HFFc6 (cell line): ENCODE data around the gene LBP. TPM values are rescaled to one million over a fixed set of nuclear protein-coding genes. Genes with fewer than 3 reads are reported as not detected.

Experiments used
- DNase-seq: peaks from one replicate; pipeline ENCODE4 v3.0.0-alpha.2; 2018
- H3K27ac Mint-ChIP-seq: 2 replicates; pipeline ENCODE4 v1.8.0; 2020; ENCODE audit warnings: mild to moderate bottlenecking, mixed read lengths
- H3K27me3 Mint-ChIP-seq: 2 replicates; pipeline ENCODE4 v1.8.0; 2021; ENCODE audit warnings: mild to moderate bottlenecking, moderate library complexity, mixed read lengths; ENCODE audit not compliant: insufficient read depth
- H3K36me3 Mint-ChIP-seq: 2 replicates; pipeline ENCODE4 v1.8.0; 2021; ENCODE audit warnings: low read depth, mixed read lengths
- H3K4me1 Mint-ChIP-seq: 2 replicates; pipeline ENCODE4 v1.8.0; 2020; ENCODE audit warnings: low read depth, mixed read lengths
- H3K4me3 Mint-ChIP-seq: 2 replicates; pipeline ENCODE4 v1.8.0; 2020; ENCODE audit warnings: mild to moderate bottlenecking, moderate library complexity, mixed read lengths
- H3K9me3 Mint-ChIP-seq: 2 replicates; pipeline ENCODE4 v1.8.0; 2020; ENCODE audit warnings: mild to moderate bottlenecking, mixed read lengths
- CTCF ChIP-seq: fragments of 200-600 bp; sonication (generic); IDR thresholded peaks from 2 replicates; pipeline ENCODE4 v1.5.0; 2021; ENCODE audit warnings: antibody characterized with exemption, mild to moderate bottlenecking
- total RNA-seq, 6 experiments: library from RNA; stranded (reverse); fragmentation: NEBNext Ultra II Directional; extraction: Animal tissue kit (Norgen Biotek cat#: 25700); gene quantifications; 2 replicates in 1 of 6; 3 replicates in 5 of 6; pipeline ENCODE4 v1.2.3, GENCODE V29; 2021

LBP gene
- total RNA-seq, 6 experiments from 2014 or later, result not detected

DNA sequence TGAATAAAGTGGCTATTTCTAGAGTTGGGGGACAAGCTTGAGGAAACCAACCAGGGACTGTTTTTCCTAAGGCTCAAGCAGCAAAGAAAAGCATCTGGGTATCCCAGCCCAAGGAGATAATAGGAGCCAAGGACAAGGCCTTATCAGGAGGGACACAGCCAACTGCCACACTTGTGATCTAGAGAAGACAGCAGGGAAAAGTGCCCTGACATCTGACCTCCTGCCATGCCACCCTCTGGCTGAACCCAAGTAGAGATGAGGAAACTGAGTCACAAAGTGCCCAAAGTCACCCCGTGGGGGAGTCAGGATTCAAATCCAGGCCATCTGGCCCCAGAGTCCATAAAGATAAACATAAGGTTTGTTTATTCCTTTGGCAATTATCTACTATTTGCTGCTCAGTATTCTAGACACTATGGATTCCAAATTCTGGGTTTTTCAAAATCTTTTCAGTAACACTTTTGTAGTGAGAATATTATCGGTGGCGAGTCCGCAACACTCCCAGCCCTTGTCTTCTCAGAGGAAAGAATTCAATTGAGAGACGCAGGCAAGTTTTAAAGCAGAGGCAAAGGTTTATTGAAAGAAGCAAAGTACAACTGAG is 3.5 kb upstream of the LBP start:
- no peaks in the 10 kb centered on the region for H3K4me1 Mint-ChIP-seq
- peaks cover 3% of the 10 kb centered on the region; the same call in 1 of the 2 replicates for H3K36me3 Mint-ChIP-seq
- no peak for DNase-seq
- H3K27ac Mint-ChIP-seq, result no peak overlapping the region
- no peak for TF ChIP-seq CTCF
- no peak overlapping the region for H3K4me3 Mint-ChIP-seq
- H3K9me3 Mint-ChIP-seq, result peaks cover 4% of the 10 kb centered on the region
- H3K27me3 Mint-ChIP-seq, result peaks cover 40% of the 10 kb centered on the region

- no peak for TF ChIP-seq CTCF
- no peak for DNase-seq
- H3K27me3 Mint-ChIP-seq, result peaks cover 43% of the 10 kb centered on the region
- no peaks in the 10 kb centered on the region for H3K4me1 Mint-ChIP-seq
- no peak overlapping the region for H3K4me3 Mint-ChIP-seq
- H3K36me3 Mint-ChIP-seq, result no peaks in the 10 kb centered on the region
- H3K9me3 Mint-ChIP-seq, result no peaks in the 10 kb centered on the region
- no peak overlapping the region for H3K27ac Mint-ChIP-seq
These were observed 2.8 kb upstream of the LBP start for GRCh38 chr20:38343311-38344106.

- no peaks in the 10 kb centered on the region for H3K4me1 Mint-ChIP-seq
- no peak overlapping the region for H3K4me3 Mint-ChIP-seq
- H3K27me3 Mint-ChIP-seq, result peaks cover 41% of the 10 kb centered on the region
- no peaks in the 10 kb centered on the region for H3K36me3 Mint-ChIP-seq
- H3K27ac Mint-ChIP-seq, result no peak overlapping the region
- no peak for DNase-seq
- no peak for TF ChIP-seq CTCF
- H3K9me3 Mint-ChIP-seq, result no peaks in the 10 kb centered on the region
These were observed 2.1 kb upstream of the LBP start for GRCh38 chr20:38344107-38344701.

DNA sequence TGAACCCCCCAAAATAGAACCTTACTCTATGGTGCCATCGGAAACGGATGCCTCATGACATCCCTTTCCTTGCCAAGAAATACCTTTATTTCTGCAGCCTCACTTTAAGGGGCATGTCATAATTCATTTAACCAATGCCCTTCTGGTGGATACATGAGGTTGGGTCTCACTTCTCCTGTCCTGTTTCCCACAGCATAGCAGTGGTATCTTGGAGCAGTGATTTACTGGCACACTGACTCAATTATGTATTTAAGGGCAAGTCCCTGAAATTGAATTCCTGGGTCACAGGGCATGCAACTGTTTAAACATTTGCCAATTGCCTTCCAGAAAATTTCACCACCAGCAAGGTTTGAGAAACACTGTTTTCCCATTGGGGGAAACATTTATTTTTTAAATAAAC is 639 bp upstream of the LBP start:
- H3K4me1 Mint-ChIP-seq, result no peaks in the 10 kb centered on the region
- H3K36me3 Mint-ChIP-seq, result no peaks in the 10 kb centered on the region
- H3K27me3 Mint-ChIP-seq, result peaks cover 43% of the 10 kb centered on the region
- no peaks in the 10 kb centered on the region for H3K9me3 Mint-ChIP-seq
- H3K4me3 Mint-ChIP-seq, result no peak overlapping the region
- no peak for TF ChIP-seq CTCF
- no peak for DNase-seq
- H3K27ac Mint-ChIP-seq, result no peak overlapping the region

DNA sequence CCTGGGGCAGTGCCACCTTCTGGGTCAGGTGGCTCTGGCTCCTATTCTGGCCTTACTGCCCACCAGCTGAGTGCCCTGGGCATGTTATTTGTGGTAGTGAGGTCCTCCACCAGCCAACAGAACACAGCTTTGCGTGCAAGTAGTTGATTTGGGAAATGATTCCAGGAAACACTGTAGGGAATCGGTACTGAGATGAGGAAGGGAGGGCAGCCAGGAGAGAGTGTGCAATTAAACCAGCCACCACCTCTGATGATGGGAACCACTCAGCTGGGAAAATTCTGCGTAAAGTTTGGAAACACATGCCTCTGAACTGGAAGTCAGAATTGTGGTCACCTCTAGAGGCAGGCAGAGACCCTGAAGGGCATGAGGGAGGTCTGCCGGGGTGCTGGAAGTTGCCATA is 459 bp downstream of the LBP start:
- Mint-ChIP-seq H3K9me3 (no peaks in the 10 kb centered on the region), H3K4me1 (no peaks in the 10 kb centered on the region), H3K27me3 (peaks cover 37% of the 10 kb centered on the region), H3K36me3 (no peaks in the 10 kb centered on the region), H3K27ac (no peak overlapping the region), H3K4me3 (no peak overlapping the region)
- DNase-seq, result no peak
- no peak for TF ChIP-seq CTCF
